ENCODE results near the gene MAPK7. TPM values are rescaled to one million over a fixed set of nuclear protein-coding genes. Genes with fewer than 3 reads are reported as not detected.
A peak's percentile ranks its signal among the peaks of the same experiment; 100 is the strongest.

The MAPK7 gene
- total and polyA plus RNA-seq, 8 donors = 19.8 to 33.8 (median 24.3) TPM

- H3K9me3 ChIP-seq = no peaks in the 10 kb centered on the region
- peaks cover 0 to 18% of the 10 kb centered on the region in 2 donors for H3K4me1 ChIP-seq
- H3K27ac ChIP-seq = peak overlapping the region; percentile 73 to 85
- intact Hi-C loops (cut with DNase I) = no loop called here
- H3K36me3 ChIP-seq = no peaks in the 10 kb centered on the region
- no peak for ATAC-seq
- H3K27me3 ChIP-seq = peaks cover 0 to 18% of the 10 kb centered on the region in 2 donors
- DNase-seq = peak in 1 of 4 donors; percentile 54
- TF ChIP-seq, protein P1, sequence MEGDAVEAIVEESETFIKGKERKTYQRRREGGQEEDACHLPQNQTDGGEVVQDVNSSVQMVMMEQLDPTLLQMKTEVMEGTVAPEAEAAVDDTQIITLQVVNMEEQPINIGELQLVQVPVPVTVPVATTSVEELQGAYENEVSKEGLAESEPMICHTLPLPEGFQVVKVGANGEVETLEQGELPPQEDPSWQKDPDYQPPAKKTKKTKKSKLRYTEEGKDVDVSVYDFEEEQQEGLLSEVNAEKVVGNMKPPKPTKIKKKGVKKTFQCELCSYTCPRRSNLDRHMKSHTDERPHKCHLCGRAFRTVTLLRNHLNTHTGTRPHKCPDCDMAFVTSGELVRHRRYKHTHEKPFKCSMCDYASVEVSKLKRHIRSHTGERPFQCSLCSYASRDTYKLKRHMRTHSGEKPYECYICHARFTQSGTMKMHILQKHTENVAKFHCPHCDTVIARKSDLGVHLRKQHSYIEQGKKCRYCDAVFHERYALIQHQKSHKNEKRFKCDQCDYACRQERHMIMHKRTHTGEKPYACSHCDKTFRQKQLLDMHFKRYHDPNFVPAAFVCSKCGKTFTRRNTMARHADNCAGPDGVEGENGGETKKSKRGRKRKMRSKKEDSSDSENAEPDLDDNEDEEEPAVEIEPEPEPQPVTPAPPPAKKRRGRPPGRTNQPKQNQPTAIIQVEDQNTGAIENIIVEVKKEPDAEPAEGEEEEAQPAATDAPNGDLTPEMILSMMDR (IDR thresholded peaks at IDR 0.05) = peak in 1 of 2 donors; percentile 7
- peak overlapping the region; percentile 66 to 72 for H3K4me3 ChIP-seq
These were observed 15.2 kb upstream of the MAPK7 start for GRCh38 chr17:19363114-19363438.

DNA sequence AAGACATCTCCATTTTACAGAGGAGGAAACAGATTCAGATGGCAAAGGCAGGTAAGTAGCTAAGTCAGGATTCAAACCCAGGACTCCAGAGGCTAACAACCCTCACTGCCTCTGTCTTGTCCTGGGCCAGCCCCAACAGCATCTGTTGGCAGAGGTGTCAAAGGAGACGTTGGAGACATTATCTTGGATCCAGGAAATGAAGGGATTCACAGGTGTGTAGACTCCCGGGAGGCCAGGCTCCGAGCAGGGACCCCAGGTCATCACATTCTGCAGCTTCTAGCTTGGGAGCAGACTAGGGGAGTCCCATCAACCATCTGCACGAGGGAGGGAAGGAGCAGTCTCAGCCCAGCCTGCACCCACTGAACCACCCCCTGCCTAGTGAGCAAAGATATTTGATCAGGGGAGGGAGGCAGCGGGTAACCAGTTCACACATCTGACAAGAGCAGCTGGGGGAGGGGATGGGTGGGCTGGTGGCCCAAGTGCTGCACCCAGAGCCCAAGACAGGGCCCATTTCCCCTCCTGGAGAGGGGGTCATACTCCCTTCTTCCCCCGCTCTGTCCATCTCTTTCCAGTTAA lies 14.8 kb upstream of the MAPK7 start:
- DNase-seq = peak in 1 of 4 donors; percentile 31
- peaks cover 0 to 18% of the 10 kb centered on the region in 2 donors for H3K27me3 ChIP-seq
- no peaks in the 10 kb centered on the region for H3K9me3 ChIP-seq
- H3K27ac ChIP-seq = no peak overlapping the region
- ATAC-seq = no peak
- H3K36me3 ChIP-seq = no peaks in the 10 kb centered on the region
- H3K4me3 ChIP-seq = no peak overlapping the region
- TF ChIP-seq, protein P1 (IDR thresholded peaks at IDR 0.05) = no peak
- intact Hi-C loops (cut with DNase I) = no loop called here
- H3K4me1 ChIP-seq = peaks cover 0 to 18% of the 10 kb centered on the region in 2 donors

DNA sequence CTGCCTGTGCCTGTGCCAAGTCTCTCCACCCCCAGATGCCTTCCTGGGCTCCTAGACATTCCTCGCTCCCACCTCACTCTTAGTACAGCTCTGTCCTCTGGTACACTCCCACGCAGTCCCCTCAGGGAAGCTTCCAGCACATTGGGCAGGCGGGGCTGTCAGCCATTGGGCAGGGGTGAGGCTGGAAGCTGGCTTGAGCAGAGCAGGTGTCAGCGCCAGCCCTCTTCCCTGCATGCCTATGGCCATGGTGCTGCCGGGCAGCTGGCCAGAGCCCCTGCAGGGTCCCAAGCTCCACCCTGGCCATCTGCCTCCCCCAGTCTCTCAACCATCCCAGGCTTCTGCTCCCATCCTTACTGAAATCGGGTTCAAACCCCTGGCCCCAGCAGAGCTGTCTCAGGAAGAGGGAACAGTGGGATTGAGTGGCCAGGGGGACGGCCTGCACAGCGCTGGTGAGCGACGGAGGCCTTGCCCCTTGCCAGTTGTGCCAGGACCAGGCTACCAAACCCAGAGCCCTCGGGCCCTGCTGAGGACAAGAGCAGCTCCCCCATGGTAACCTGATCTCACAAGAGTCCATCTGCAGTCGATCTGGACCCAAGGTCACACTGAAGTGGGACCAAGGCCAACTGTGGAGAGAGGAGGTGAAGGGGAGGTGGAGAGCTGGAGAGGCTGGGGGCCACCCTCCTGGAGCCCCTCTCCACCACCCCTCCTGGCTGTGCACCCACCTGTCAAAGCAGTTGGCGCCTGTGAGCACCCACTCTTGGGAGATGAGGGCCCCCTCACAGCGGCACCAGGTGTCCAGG lies 13.4 kb upstream of the MAPK7 start:
- Histone ChIP-seq H3K4me3 (no peak overlapping the region), H3K4me1 (peaks cover 0 to 24% of the 10 kb centered on the region in 2 donors), H3K9me3 (no peaks in the 10 kb centered on the region), H3K27me3 (peaks cover 0 to 18% of the 10 kb centered on the region in 2 donors), H3K36me3 (no peaks in the 10 kb centered on the region), H3K27ac (no peak overlapping the region)
- DNase-seq (peak in 1 of 4 donors; percentile 33), ATAC-seq (no peak)
- TF ChIP-seq, protein P1 (IDR thresholded peaks at IDR 0.05) = no peak
- intact Hi-C loops (cut with DNase I) = loop anchor here in 1 of 2 donors (5.0 kb wide), 1 partner anchor 82 kb away; no protein-coding TSS in a partner anchor

DNA sequence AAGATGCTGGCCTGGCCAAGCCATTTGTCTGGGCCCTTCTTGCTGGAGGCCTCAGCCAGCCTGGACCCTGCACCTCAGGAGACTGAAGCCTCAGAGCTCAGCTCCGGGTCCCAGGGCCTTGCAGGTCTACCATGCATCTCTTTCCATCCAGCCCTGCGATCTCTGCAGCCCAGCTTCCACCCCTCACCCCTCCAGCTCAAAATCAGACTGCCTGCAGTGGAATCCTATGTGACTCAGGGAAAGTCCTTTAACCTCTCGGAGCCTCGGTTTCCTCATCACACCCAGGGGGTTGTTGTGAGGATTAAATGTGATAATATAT lies 12.8 kb upstream of the MAPK7 start:
- Histone ChIP-seq H3K27ac (no peak overlapping the region), H3K36me3 (no peaks in the 10 kb centered on the region), H3K9me3 (no peaks in the 10 kb centered on the region), H3K27me3 (peaks cover 0 to 18% of the 10 kb centered on the region in 2 donors), H3K4me3 (no peak overlapping the region), H3K4me1 (peaks cover 0 to 30% of the 10 kb centered on the region in 2 donors)
- TF ChIP-seq, protein P1 (IDR thresholded peaks at IDR 0.05) = no peak
- intact Hi-C loops (cut with DNase I) = loop anchor here in 1 of 2 donors (5.0 kb wide), 1 partner anchor 82 kb away; no protein-coding TSS in a partner anchor
- DNase-seq (no peak), ATAC-seq (no peak)
